Raji (cell line): ENCODE measurements around the gene DUSP10.

ENCODE experiments used
- POLR2A ChIP-seq: IDR thresholded peaks from 2 replicates; pipeline ENCODE4 v1.6.1; 2011; ENCODE audit warnings: low read depth, low read length, control low read depth; ENCODE audit not compliant: insufficient read depth

DUSP10 gene

DNA sequence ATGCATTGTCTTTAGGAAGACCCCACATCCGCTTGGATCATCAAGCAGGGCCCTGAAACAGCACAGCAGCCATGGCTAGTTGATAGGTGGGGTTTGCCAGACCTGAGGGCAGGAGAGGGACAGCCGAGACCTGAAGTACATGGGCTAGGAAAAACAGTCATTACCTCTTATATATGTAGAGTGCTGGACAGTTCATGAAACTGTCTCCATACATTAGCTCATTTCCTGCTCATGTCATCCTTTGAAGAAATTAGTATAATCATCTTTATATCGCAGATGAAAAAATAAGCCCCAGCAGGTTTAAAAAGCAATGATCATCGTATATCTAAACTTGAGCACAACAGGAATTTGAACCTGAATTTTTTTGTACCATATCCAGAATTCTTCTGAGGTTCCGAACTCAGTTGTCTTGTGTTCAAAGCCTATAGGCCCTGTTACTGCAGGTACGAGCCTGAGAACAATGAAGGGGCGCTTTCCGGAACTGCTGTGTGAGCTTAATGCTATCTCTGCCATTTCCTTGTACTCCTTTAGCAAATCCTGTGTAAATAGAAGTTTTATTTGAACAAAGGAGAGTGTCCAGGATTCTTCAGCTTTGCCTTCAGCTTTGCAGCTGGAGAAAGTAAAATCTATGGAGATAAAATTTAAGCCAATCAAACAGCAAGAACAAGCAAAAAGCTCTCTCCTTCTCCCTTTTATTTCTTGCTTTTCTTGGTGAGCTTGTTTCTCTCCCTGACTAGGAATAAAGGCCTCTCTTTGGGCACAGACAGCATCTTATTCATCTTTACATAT, 32.4 kb upstream of the DUSP10 start:
- TF ChIP-seq POLR2A, result no peak

DNA sequence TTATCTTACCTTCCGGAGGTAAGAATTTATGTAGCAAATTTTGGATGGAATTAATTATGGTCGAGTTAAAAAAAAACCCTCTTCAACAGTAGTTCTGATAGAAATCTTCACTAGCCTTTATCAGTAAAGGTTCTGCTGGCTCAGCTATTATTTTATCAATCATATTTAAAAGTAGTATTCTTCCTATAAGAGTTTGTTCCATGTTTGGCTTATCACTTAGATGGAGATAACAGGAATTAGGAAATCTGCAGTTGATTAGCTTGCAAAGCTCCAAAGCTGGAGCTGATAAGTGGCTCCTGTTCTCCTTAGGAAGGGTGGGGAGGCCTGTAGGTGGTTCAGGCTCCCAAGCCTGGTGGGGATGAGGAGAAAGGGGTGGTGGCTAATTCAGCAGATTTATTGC, 31.5 kb upstream of the DUSP10 start:
- TF ChIP-seq POLR2A, result no peak

DNA sequence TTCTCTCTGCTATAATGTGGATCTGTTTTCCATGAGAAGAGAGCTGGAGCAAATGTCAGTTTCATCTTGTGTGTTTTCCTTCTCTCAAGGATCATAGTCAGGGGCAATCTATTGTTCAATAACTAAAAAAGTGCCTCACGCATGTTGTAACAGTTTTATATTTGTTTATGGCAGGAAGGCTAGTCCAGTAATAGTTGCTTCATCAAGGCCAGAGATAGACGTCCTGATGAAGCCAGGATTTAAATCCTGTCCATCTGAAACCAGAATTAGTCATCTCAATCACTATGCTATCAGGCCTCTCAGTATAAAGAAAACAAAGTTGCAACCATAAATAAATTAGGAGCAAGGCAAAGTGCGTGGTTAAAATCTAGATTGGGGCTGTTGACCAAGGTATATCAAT, 30.2 kb upstream of the DUSP10 start:
- no peak for TF ChIP-seq POLR2A

GRCh38 chr1:221768444-221769066, 26.7 kb upstream of the DUSP10 start:
- TF ChIP-seq POLR2A, result no peak

DNA sequence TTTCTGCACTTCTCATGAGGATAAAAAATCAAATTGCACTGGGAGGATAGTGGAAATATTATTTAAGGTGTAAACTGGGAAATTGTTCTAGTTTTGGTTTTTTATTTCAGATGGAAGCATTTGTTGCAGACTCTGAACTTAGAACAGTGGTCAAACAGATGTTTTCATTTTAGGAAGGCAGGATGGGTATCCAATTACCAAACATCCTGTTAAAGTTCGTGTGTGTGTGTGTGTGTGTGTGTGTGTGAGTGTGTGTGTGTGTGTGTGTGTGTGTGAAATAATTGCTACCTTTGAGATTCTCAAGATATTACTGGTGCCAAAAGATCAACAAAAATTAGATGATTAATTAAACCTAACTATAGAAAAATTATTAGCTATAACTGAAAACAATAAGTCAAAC, 24.3 kb upstream of the DUSP10 start:
- no peak for TF ChIP-seq POLR2A

DNA sequence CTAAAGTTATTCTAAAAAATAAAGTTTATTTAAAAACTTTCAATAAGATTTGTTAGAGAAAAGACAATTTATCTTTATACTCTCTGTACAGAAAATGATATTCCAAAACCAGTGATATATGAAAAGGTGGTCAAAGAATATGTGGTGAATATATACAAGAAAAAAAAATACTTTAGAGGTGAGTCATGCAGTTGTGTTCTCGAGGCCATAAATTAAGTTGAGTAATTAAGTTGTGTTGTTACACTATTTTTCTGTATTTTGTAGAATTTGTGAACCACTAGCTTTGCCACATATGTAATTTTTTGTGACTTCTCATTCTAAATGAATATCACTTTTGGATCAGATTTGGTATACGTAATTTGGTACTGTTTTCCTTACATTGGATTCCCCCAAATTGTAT, 23.6 kb upstream of the DUSP10 start:
- TF ChIP-seq POLR2A, result no peak

DNA sequence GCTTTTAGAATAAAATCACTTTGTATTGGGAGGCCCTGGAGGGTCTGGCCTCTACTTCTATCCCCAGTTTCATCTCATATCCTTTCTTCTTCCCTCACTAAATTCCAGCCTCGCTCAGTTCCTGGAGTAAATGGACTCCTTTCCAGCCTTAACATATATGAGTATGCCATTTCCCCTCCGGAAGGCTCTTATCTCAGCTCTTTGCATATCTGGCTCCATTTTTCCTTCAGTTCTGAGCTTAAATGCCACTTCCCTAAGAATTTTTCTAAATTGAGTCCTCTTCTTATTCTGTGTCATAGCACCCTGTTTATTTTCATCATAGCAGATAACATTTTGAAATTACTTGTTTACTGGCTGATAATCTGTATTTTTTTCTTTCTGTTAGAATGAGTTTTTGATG, 20.2 kb upstream of the DUSP10 start:
- TF ChIP-seq POLR2A, result no peak

DNA sequence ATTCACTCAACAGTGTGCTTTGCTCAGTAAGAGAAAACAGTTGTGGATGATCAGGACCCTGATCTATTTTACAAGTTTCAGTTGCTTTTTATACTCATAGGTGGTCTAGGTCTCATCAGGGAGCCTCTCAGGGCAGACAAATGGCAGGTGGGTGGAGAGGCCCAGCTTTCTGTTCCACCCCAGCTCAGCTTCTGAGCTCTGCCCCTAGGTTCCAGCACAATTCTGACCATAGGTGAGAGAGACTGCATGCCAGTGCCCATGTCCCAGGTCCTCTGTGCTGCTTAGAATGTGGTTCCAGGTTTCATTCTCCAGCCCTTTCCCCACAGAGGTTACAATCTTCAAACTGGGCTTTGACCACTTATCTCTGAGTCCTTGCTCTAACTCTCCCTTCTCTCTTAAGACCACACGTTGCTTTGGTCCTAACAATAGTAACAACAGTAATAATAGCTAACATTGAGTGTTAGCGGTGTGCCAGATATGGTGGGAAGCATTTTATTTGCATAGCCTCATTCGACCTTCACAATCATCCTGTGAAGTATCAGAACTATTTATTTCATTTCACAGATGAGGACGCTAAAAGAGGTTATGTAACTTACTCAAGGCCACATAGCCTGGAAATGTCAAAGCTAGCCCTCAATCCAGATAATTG, 19.6 kb upstream of the DUSP10 start:
- TF ChIP-seq POLR2A, result no peak

DNA sequence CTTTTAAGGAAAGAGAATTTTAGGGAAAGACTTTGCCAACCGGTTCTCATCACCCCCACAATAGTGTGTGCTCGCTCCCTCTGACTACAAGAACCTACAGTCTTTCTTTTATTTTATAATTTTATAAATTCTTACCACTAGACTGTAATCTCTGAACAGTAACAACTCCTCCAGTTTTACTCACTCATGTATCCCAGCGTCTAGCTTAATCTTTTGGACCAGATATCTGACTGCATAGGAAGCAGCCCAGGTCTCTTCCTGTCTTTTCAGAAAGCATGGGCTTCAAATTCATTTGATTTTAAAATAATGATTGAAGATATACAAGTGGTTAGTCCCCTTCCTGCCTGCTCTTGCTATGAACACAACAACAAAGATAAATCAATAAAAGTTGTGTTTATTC, 19.0 kb upstream of the DUSP10 start:
- TF ChIP-seq POLR2A, result no peak

GRCh38 chr1:221759436-221759835, 17.5 kb upstream of the DUSP10 start:
- TF ChIP-seq POLR2A, result no peak

DNA sequence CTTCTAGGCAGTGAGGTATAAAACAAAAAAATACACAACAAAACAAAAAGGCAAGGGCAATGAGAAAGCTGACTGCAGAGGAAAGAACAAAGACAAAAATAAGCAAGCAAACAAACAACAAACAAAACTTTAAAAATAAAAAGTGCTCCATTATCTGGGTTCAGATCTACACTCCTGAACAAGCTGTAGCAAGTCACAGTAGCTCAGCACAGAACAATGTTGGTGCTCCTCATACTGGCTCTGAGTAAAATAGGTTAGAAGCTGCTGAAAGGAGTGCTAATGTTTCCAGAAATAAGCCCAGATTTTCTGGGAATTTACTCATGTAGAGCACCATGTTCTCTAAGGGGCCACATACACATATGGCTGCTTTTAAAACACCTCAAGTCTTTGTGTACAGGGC, 16.6 kb upstream of the DUSP10 start:
- TF ChIP-seq POLR2A, result no peak

GRCh38 chr1:221756830-221757551, 15.1 kb upstream of the DUSP10 start:
- TF ChIP-seq POLR2A, result no peak

GRCh38 chr1:221753828-221754188, 11.9 kb upstream of the DUSP10 start:
- no peak for TF ChIP-seq POLR2A

DNA sequence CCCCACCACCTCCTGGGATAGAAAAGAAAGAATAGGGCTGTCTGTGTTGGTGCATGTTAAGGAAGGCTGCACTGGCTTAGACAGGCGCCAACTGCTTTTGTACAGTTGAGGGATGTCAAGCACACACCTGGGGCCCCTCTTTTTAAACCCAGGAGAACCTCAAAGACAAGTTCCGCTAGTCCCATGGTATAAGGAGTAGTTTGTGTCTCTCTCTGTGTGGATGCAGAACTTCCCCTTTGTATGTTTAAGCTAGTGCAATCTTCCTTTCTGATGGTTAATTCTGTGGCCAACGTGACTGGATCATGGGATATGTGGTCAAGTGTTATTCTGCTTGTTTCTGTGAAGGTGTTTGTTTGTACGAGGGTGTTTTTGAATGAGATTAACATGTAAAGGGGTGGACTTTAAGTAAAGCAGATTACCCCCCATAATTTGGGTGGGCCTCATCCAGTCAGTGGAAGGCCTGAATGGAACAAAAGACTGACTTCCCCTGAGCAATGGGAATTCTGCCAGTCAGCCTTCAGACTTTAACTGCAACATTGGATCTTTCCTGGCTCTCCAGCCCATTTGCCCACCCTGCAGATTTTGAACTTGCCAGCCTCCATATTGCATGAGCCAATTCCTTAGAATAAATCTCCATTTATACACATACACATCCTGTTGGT, 9.5 kb upstream of the DUSP10 start:
- no peak for TF ChIP-seq POLR2A

DNA sequence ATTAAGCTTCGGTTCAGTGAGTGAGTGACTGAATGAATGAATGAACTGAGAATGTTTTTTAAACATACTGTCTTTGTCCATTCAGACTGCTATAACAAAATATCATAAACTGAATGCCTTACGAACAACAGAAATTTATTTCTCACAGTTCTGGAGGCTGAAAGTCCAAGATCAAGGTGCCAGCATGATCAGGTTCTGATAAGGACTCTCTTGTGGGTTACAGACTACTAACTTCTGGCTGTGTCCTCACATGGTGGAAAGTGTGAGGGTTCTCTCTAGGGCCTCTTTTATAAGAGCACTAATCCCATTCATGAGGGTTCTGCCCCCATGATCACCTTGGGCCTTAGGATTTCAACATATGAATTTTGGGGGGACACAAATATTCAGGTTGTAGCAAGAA, 7.1 kb upstream of the DUSP10 start:
- TF ChIP-seq POLR2A, result no peak
